ENCODE measurements around the gene PACSIN3. TPM values are rescaled to one million over a fixed set of nuclear protein-coding genes. Genes with fewer than 3 reads are reported as not detected.

The PACSIN3 gene
- total RNA-seq, 4 donors from 2014 or later = 4.3 to 9.1 (median 7.5) TPM

DNA sequence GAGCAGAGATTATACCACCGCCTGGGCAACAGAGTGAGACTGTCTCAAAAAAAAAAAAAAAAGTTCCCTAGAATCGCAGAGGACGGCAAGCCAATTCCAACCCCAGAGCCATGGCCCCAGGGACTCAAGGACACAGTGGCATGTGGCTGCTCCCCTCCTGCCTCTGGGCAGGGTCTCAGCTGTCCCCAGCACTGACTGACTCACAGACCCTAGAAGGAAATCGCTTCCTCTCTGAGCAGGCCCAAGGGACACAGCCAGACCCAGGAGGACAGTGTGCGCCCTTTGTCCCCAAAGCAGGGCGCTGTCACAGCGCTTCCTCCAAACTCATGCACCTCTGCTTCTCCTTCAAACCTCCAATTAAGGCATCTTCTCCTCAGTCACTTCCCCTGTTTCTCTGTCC lies 2.3 kb downstream of the PACSIN3 start:
- H3K9me3 ChIP-seq = no peaks in the 10 kb centered on the region
- H3K36me3 ChIP-seq = no peaks in the 10 kb centered on the region
- peaks cover 6 to 42% (median 11%) of the 10 kb centered on the region in 4 donors for H3K4me1 ChIP-seq
- TF ChIP-seq POLR2A (IDR thresholded peaks at IDR 0.05) = no peak
- TF ChIP-seq, protein P1, sequence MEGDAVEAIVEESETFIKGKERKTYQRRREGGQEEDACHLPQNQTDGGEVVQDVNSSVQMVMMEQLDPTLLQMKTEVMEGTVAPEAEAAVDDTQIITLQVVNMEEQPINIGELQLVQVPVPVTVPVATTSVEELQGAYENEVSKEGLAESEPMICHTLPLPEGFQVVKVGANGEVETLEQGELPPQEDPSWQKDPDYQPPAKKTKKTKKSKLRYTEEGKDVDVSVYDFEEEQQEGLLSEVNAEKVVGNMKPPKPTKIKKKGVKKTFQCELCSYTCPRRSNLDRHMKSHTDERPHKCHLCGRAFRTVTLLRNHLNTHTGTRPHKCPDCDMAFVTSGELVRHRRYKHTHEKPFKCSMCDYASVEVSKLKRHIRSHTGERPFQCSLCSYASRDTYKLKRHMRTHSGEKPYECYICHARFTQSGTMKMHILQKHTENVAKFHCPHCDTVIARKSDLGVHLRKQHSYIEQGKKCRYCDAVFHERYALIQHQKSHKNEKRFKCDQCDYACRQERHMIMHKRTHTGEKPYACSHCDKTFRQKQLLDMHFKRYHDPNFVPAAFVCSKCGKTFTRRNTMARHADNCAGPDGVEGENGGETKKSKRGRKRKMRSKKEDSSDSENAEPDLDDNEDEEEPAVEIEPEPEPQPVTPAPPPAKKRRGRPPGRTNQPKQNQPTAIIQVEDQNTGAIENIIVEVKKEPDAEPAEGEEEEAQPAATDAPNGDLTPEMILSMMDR (IDR thresholded peaks at IDR 0.05) = no peak
- no peak overlapping the region for H3K4me3 ChIP-seq
- peak overlapping the region in 1 of 4 donors; percentile 89 for H3K27ac ChIP-seq
- DNase-seq = no peak
- peaks cover 0 to 6% of the 10 kb centered on the region in 2 donors for H3K27me3 ChIP-seq

DNA sequence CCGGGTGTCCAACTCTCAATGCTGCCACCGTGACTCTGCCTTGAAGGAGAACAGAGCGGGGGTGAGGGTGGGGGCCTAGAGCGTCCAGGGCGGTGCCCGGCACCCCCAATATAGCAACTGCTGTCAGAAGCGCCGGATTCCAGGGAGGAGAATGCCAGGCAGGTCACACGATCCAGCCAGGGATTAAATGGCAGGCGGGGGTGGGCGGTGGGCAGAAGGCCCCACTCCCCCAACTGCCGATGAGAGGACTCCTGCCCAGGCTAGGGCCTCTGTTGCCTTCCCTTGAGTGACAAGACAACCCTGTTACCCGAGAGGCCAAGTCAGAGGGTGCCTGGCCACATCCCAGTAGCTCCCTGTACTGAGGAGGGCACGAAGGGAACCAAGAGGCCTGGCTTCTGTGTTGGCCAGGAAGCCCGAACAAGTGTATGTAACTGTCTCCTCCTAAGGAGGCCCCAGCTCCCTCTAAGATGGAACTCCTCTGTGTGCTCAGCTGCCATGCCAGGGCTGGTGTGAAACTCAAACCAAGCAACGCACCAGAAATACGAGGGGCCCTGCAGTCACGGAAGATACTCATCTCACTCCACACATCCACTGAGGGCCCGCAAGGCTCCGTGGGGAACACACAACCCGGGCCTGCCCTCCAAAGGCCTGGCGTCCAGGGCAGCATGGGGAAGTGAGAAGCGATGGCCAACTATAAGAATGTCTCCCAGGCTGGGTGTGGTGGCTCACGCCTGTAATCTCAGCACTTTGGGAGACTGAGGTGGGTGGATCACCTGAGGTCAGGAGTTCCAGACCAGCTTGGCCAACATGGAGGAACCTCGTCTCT lies 3.0 kb downstream of the PACSIN3 start:
- Histone ChIP-seq H3K9me3 (no peaks in the 10 kb centered on the region), H3K27ac (peak overlapping the region in 1 of 4 donors; percentile 36), H3K4me3 (no peak overlapping the region), H3K36me3 (no peaks in the 10 kb centered on the region), H3K4me1 (peaks cover 6 to 38% (median 11%) of the 10 kb centered on the region in 4 donors), H3K27me3 (peaks cover 0 to 6% of the 10 kb centered on the region in 2 donors)
- TF ChIP-seq, protein P1 (IDR thresholded peaks at IDR 0.05) = no peak
- no peak for TF ChIP-seq POLR2A (IDR thresholded peaks at IDR 0.05)
- no peak for DNase-seq

DNA sequence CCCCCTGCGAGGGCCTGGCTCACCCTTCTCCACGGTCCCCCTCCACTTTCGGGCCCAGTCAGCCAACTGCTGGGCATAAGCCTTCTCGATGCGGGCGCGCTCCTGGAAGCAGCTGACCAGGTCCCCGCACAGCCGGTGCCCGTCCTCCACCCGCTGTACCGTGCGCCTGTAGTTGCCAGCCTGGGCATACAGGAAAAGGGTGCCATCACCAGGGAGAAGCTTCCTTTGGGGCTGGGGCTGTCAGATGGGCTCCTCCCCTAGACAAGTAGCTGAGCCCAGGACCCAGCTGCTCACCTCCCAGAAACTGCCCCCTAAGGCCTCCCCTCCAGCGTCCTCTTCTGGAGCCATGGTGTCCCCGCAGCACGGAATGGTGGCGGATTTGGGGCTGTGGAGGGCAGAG lies 3.9 kb downstream of the PACSIN3 start:
- no peak overlapping the region for H3K4me3 ChIP-seq
- no peak for DNase-seq
- TF ChIP-seq POLR2A (IDR thresholded peaks at IDR 0.05) = no peak
- TF ChIP-seq, protein P1 (IDR thresholded peaks at IDR 0.05) = no peak
- peaks cover 9 to 37% (median 19%) of the 10 kb centered on the region in 4 donors for H3K4me1 ChIP-seq
- no peaks in the 10 kb centered on the region for H3K9me3 ChIP-seq
- peaks cover 0 to 6% of the 10 kb centered on the region in 2 donors for H3K27me3 ChIP-seq
- peak overlapping the region in 1 of 4 donors; percentile 36 for H3K27ac ChIP-seq
- no peaks in the 10 kb centered on the region for H3K36me3 ChIP-seq

DNA sequence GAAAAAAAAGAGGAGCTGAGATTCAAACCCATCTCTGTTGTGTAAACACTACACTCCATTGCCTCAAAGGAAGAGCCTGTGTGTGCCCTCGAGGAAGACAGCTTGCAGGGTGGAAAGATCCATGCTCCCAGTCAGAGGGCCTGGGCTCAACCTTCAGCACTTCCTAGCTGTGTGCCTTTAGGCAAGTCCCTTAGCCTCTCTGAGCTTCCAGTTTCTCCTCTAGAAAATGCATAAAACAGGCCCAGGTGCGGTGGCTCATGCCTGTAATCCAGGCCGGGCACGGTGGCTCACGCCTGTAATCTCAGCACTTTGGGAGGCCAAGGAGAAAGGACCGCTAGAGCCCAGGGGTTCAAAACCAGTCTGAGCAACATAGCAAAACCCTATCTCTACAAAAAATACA lies 5.0 kb downstream of the PACSIN3 start:
- Histone ChIP-seq H3K27ac (no peak overlapping the region), H3K36me3 (no peaks in the 10 kb centered on the region), H3K9me3 (no peaks in the 10 kb centered on the region), H3K4me1 (peaks cover 6 to 26% (median 15%) of the 10 kb centered on the region in 4 donors), H3K27me3 (peaks cover 0 to 6% of the 10 kb centered on the region in 2 donors), H3K4me3 (no peak overlapping the region)
- no peak for TF ChIP-seq POLR2A (IDR thresholded peaks at IDR 0.05)
- TF ChIP-seq, protein P1 (IDR thresholded peaks at IDR 0.05) = no peak
- no peak for DNase-seq

DNA sequence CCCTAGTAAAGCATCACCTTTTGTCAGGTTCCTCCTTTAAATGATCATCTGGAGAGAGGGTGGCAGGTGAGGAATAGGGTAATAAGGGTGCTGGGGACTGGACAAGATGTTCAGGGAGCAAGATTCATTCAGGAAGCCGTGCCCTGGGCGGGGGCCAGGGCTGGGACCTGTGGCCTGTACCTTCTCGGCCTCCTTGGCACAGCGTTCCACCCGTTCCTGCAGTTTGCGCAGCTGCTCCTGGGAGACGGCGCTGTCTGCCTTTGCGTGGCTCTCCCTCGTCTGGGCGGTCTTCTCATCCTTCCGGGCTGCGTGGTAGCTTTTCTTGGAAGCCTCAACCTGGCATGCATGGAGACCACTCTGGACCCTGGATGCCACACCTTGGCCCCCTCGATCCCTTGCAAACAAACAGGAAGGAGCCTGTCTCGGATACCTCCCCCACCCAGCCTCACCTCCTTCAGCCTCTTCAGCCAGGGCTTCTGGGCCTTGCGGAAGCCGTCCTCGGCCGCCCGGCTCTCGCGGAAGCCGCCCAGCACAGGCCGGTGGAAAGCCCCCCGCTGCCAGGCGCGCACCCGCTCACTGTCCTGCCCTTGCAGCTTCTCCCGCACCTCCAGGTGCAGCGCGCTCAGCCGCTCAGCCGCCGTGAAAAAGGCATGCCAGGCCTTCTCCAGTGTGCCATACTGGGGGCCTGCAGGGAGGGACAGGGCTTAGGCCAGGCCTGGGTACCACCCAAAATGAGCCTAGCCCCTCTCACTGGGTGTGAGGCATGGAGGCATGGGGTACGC lies 6.0 kb downstream of the PACSIN3 start:
- Histone ChIP-seq H3K36me3 (peaks cover 0 to 3% (median 0%) of the 10 kb centered on the region in 3 donors), H3K27ac (no peak overlapping the region), H3K4me1 (peaks cover 12 to 26% (median 14%) of the 10 kb centered on the region in 4 donors), H3K4me3 (no peak overlapping the region), H3K9me3 (no peaks in the 10 kb centered on the region), H3K27me3 (no peaks in the 10 kb centered on the region)
- TF ChIP-seq, protein P1 (IDR thresholded peaks at IDR 0.05) = no peak
- no peak for DNase-seq
